ENCODE measurements around the gene TOMM40.
A peak's percentile ranks its signal among the peaks of the same experiment; 100 is the strongest.

TOMM40 gene

GRCh38 chr19:44889830-44890365 is 1.2 kb upstream of the TOMM40 start:
- Histone ChIP-seq H3K4me2 (ENCODE audit: low read depth, low read length, poor library complexity, severe bottlenecking) (peak overlapping the region; percentile 74), H3K79me2 (ENCODE audit: insufficient read depth, low read length) (peaks cover 33% of the 10 kb centered on the region), H3K4me3 (ENCODE audit: low read length, poor library complexity, severe bottlenecking) (peak overlapping the region; percentile 70), H3K27me3 (ENCODE audit: insufficient read depth, low read length, poor library complexity, severe bottlenecking) (no peaks in the 10 kb centered on the region), H2AFZ (ENCODE audit: low read length) (peak overlapping the region; percentile 29), H3K9ac (ENCODE audit: low read depth, low read length, poor library complexity, severe bottlenecking) (peak overlapping the region; percentile 64), H3K36me3 (ENCODE audit: insufficient read depth, low read length) (peaks cover 15% of the 10 kb centered on the region; the same call in 1 of the 2 replicates), H3K4me1 (ENCODE audit: insufficient read depth, low read length, poor library complexity, severe bottlenecking) (peaks cover 24% of the 10 kb centered on the region), H3F3A (ENCODE audit: low read depth) (no peaks in the 10 kb centered on the region), H4K20me1 (ENCODE audit: insufficient read depth, low read length, poor library complexity, severe bottlenecking) (peaks cover 15% of the 10 kb centered on the region), H3K9me2 (replicated peaks; ENCODE audit: low read depth, low read length) (no peaks in the 10 kb centered on the region), H3K9me3 (ENCODE audit: insufficient read depth, low read depth, low read length) (no peaks in the 10 kb centered on the region)
- no peak for TF ChIP-seq CTCF (conservative IDR thresholded peaks at IDR 0.05; ENCODE audit: low read length)
- TF ChIP-seq EZH2phosphoT487 (IDR thresholded peaks at IDR 0.05; ENCODE audit: borderline replicate concordance): no peak

GRCh38 chr19:44890366-44891015 is 563 bp upstream of the TOMM40 start:
- H3K27me3 ChIP-seq (ENCODE audit: insufficient read depth, low read length, poor library complexity, severe bottlenecking): no peaks in the 10 kb centered on the region
- peak overlapping the region; percentile 70 for H3K4me3 ChIP-seq (ENCODE audit: low read length, poor library complexity, severe bottlenecking)
- H3K4me2 ChIP-seq (ENCODE audit: low read depth, low read length, poor library complexity, severe bottlenecking): peak overlapping the region; percentile 74
- no peaks in the 10 kb centered on the region for H3F3A ChIP-seq (ENCODE audit: low read depth)
- peaks cover 24% of the 10 kb centered on the region for H3K4me1 ChIP-seq (ENCODE audit: insufficient read depth, low read length, poor library complexity, severe bottlenecking)
- H3K79me2 ChIP-seq (ENCODE audit: insufficient read depth, low read length): peaks cover 33% of the 10 kb centered on the region
- no peaks in the 10 kb centered on the region for H3K9me3 ChIP-seq (ENCODE audit: insufficient read depth, low read depth, low read length)
- H3K36me3 ChIP-seq (ENCODE audit: insufficient read depth, low read length): peaks cover 19% of the 10 kb centered on the region; the same call in 1 of the 2 replicates
- H2AFZ ChIP-seq (ENCODE audit: low read length): peak overlapping the region; percentile 29
- peaks cover 15% of the 10 kb centered on the region for H4K20me1 ChIP-seq (ENCODE audit: insufficient read depth, low read length, poor library complexity, severe bottlenecking)
- TF ChIP-seq CTCF (conservative IDR thresholded peaks at IDR 0.05; ENCODE audit: low read length) (no peak), EZH2phosphoT487 (IDR thresholded peaks at IDR 0.05; ENCODE audit: borderline replicate concordance) (no peak)
- H3K9me2 ChIP-seq (replicated peaks; ENCODE audit: low read depth, low read length): no peaks in the 10 kb centered on the region
- H3K9ac ChIP-seq (ENCODE audit: low read depth, low read length, poor library complexity, severe bottlenecking): peak overlapping the region; percentile 64

- no peaks in the 10 kb centered on the region for H3K27me3 ChIP-seq (ENCODE audit: insufficient read depth, low read length, poor library complexity, severe bottlenecking)
- no peaks in the 10 kb centered on the region for H3K9me3 ChIP-seq (ENCODE audit: insufficient read depth, low read depth, low read length)
- TF ChIP-seq EZH2phosphoT487 (IDR thresholded peaks at IDR 0.05; ENCODE audit: borderline replicate concordance) (no peak), CTCF (conservative IDR thresholded peaks at IDR 0.05; ENCODE audit: low read length) (no peak)
- no peaks in the 10 kb centered on the region for H3F3A ChIP-seq (ENCODE audit: low read depth)
- peak overlapping the region; percentile 100 for H3K4me3 ChIP-seq (ENCODE audit: low read length, poor library complexity, severe bottlenecking)
- no peaks in the 10 kb centered on the region for H3K9me2 ChIP-seq (replicated peaks; ENCODE audit: low read depth, low read length)
- H3K79me2 ChIP-seq (ENCODE audit: insufficient read depth, low read length): peaks cover 41% of the 10 kb centered on the region
- H3K9ac ChIP-seq (ENCODE audit: low read depth, low read length, poor library complexity, severe bottlenecking): peak overlapping the region; percentile 92
- peaks cover 40% of the 10 kb centered on the region; the same call in 1 of the 2 replicates for H3K36me3 ChIP-seq (ENCODE audit: insufficient read depth, low read length)
- H3K4me1 ChIP-seq (ENCODE audit: insufficient read depth, low read length, poor library complexity, severe bottlenecking): peaks cover 24% of the 10 kb centered on the region
- peak overlapping the region; percentile 100 for H3K4me2 ChIP-seq (ENCODE audit: low read depth, low read length, poor library complexity, severe bottlenecking)
- no peak overlapping the region for H2AFZ ChIP-seq (ENCODE audit: low read length)
- H4K20me1 ChIP-seq (ENCODE audit: insufficient read depth, low read length, poor library complexity, severe bottlenecking): peaks cover 15% of the 10 kb centered on the region
Measured at GRCh38 chr19:44892932-44893331, 1.9 kb downstream of the TOMM40 start.

All from Loucy (cell line).